HG03025 (cell line): ENCODE results near the gene VILL.

Experiments used
- ATAC-seq: cut with Tn5 transposase; IDR thresholded peaks from one replicate; pipeline ENCODE4 v1.9.1; 2021; ENCODE audit warnings: mild to moderate bottlenecking, moderate library complexity; ENCODE audit not compliant: unreplicated experiment, low FRiP score

Gene VILL

GRCh38 chr3:37990527-37990926, at the start of gene VILL:
VILL (plus strand) TSS chr3:37990786; CDS start chr3:37993673, 2,887 bp downstream.
- ATAC-seq: no peak

- ATAC-seq: no peak
Measured at GRCh38 chr3:37941608-37942508, 48.7 kb upstream of the VILL start.

GRCh38 chr3:37942646-37943045, 47.9 kb upstream of the VILL start:
- no peak for ATAC-seq

GRCh38 chr3:37943126-37943525, 47.5 kb upstream of the VILL start:
- no peak for ATAC-seq

GRCh38 chr3:37943631-37944314, 46.8 kb upstream of the VILL start:
- ATAC-seq: no peak

GRCh38 chr3:37944391-37944842, 46.2 kb upstream of the VILL start:
- ATAC-seq: no peak

- no peak for ATAC-seq
Measured at GRCh38 chr3:37945156-37945806, 45.3 kb upstream of the VILL start.

GRCh38 chr3:37945807-37946530, 44.6 kb upstream of the VILL start:
- ATAC-seq: no peak

- ATAC-seq: no peak
Measured at GRCh38 chr3:37946531-37946889, 44.1 kb upstream of the VILL start.

- no peak for ATAC-seq
Measured at GRCh38 chr3:37949866-37950265, 40.7 kb upstream of the VILL start.

- ATAC-seq: no peak
Measured at GRCh38 chr3:37952564-37952963, 38.0 kb upstream of the VILL start.

- ATAC-seq: no peak
Measured at GRCh38 chr3:37953226-37953625, 37.4 kb upstream of the VILL start.

- no peak for ATAC-seq
Measured at GRCh38 chr3:37953707-37954394, 36.7 kb upstream of the VILL start.

- ATAC-seq: no peak
Measured at GRCh38 chr3:37954881-37955280, 35.7 kb upstream of the VILL start.

GRCh38 chr3:37955918-37956707, 34.5 kb upstream of the VILL start:
- ATAC-seq: no peak

- no peak for ATAC-seq
Measured at GRCh38 chr3:37956723-37957538, 33.7 kb upstream of the VILL start.

- no peak for ATAC-seq
Measured at GRCh38 chr3:37957539-37957936, 33.0 kb upstream of the VILL start.

GRCh38 chr3:37961622-37962431, 28.8 kb upstream of the VILL start:
- no peak for ATAC-seq
